ENCODE results near the gene BPIFA2.

Gene BPIFA2

DNA sequence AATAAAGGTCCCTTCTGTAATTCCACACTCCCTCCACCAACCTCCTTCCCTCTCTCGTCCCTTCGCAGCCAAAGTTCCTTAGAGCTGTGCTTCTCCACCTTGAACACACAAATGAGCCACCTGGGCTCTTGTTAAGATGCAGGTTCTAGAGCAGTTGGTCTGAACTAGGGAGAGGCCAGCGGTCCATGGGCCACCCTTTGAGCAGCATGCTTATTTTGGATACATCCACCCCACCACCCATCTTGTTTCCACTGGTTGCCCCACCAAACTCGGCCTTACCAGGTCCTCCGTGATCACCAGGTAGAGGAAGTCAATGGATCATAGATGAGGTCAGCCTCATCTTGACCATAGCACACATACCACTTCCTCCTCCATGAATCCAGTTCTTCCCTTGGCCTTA, 7.3 kb upstream of the BPIFA2 start:
- H3K27ac ChIP-seq = no peak overlapping the region
- TF ChIP-seq, protein P1, sequence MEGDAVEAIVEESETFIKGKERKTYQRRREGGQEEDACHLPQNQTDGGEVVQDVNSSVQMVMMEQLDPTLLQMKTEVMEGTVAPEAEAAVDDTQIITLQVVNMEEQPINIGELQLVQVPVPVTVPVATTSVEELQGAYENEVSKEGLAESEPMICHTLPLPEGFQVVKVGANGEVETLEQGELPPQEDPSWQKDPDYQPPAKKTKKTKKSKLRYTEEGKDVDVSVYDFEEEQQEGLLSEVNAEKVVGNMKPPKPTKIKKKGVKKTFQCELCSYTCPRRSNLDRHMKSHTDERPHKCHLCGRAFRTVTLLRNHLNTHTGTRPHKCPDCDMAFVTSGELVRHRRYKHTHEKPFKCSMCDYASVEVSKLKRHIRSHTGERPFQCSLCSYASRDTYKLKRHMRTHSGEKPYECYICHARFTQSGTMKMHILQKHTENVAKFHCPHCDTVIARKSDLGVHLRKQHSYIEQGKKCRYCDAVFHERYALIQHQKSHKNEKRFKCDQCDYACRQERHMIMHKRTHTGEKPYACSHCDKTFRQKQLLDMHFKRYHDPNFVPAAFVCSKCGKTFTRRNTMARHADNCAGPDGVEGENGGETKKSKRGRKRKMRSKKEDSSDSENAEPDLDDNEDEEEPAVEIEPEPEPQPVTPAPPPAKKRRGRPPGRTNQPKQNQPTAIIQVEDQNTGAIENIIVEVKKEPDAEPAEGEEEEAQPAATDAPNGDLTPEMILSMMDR (conservative IDR thresholded peaks at IDR 0.05) = no peak
- no peak for TF ChIP-seq ZFX (IDR thresholded peaks at IDR 0.05)

DNA sequence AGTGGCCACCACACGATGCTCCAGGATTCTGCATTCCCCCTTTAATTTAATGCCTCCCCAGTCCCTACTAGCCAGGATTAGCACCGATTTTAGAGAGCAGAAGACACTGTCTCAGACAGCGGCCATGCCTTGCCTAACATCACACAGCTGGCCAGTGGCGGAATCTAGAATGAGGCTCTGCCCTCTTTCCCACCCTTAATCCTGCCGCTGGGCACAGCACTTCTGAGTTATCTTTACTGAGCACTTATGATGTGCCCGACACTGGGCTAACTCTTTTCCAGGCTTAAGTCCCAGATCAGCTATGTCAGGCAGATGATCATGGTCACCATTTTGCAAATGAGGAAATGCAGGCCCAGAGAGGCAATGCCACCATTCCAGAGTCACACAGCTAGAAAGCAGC, 5.6 kb upstream of the BPIFA2 start:
- no peak overlapping the region for H3K27ac ChIP-seq
- TF ChIP-seq, protein P1 (conservative IDR thresholded peaks at IDR 0.05) = no peak
- no peak for TF ChIP-seq ZFX (IDR thresholded peaks at IDR 0.05)

DNA sequence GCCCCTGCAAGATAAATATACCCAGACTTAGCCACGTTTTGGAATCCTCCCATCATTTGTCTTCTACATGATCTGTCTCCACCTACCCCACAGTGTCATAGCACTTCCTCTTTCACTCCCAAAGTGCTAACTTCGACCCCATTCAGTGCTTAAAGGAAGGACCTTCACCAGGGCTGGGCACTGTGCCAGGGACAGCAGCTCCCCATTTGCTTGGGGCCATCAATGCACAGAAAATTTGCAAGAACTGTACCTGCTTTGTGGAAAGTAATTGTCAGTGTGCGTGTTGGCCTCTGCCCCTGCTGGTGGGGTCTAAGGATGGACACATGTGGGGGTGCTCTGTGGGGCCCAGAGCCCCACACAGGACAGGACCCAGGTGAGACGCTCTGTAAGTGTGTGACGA, 5.2 kb upstream of the BPIFA2 start:
- TF ChIP-seq, protein P1 (conservative IDR thresholded peaks at IDR 0.05) = no peak
- H3K27ac ChIP-seq = no peak overlapping the region

DNA sequence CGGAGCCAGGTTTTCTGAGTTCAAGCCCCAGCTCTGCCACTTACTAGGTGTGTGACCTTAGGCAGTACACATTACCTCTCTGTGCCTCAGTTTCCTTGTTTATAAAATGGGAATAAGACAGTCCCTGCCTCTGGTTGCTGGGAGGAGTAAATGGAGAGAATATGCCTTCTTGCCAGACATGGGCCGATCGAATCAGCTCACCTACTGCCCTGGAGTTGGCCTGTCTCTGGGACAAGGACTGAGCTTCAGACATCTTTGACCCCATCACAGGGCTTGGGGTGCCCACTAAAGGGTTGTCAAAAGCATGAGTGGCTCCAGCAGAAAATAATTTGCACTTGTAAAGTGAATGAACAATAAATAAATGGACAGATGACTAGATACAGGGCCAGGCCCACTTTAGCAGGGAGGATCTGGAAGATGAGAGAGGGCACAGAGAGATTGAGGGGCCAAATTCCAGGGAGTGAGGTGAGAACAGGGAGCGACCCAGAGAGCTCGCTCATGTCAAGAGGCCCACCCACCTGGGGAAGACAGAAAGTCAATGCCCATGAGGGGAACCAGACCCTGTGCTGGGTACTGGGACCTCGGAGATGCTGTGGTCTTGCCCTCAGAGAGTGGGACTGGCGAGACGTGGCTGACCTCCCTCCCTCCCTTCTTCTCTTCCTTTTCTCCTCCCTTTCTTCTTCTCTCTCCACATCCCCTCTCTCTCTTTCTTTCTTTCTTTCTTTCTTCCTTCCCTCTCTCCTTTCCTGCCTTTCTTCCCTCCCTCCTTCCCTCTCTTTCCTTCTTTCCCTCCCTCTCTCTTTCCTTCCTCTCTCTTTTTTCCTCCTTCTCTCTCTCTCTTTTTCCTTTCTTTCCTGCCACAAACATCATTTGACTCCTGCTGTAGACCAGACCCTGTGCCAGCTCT, 3.9 kb upstream of the BPIFA2 start:
- no peak for TF ChIP-seq ZFX (IDR thresholded peaks at IDR 0.05)
- TF ChIP-seq, protein P1 (conservative IDR thresholded peaks at IDR 0.05) = no peak
- H3K27ac ChIP-seq = no peak overlapping the region

DNA sequence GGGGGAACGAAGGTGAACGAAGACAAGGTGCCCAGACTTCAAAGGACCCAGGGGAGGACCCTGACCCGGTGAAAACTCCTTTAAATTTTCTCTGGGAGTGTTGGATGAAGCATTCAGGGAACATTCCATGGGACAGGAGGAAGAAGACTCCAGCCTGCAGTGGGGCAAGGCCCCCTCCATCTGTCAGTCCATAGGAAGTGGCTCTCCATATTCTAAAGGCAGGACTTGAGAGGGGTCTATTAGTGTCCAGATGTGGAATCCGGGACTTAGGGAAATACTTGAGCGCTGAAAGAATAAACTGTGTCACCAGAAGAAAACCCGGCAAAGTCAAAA, 3.2 kb upstream of the BPIFA2 start:
- TF ChIP-seq, protein P1 (conservative IDR thresholded peaks at IDR 0.05) = no peak
- TF ChIP-seq ZFX (IDR thresholded peaks at IDR 0.05) = no peak
- H3K27ac ChIP-seq = no peak overlapping the region

DNA sequence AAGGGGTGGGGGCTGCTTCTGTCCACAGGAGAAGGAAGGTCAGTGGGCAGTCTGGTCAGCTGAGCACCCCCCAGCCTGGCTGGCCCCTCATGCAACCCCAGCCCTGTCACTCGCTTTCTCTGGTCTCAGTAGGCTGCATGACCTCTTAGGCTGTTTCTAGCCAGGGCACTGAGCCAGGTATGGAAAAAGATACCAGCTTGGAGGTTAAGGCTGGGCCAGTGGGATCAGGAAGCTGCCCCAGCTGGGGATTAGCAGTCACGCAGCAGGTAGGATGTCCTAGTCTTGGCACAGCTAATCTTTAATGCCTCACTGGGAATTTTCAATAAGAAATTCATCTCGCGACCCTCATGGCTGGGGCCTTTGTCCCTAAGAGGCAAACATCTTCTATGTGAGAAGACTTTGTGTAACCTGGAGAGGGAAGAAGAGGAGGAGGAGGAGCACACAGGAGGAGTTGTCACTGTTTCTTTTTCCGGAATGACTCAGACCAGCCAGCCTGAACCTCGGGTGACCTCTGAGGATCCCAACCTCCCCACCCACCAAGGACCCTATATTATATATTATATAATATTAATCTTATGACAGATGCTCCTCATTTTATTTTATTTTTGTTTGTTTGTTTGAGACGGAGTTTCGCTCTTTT, 2.4 kb upstream of the BPIFA2 start:
- TF ChIP-seq, protein P1 (conservative IDR thresholded peaks at IDR 0.05) = no peak
- no peak for TF ChIP-seq ZFX (IDR thresholded peaks at IDR 0.05)
- no peak overlapping the region for H3K27ac ChIP-seq

DNA sequence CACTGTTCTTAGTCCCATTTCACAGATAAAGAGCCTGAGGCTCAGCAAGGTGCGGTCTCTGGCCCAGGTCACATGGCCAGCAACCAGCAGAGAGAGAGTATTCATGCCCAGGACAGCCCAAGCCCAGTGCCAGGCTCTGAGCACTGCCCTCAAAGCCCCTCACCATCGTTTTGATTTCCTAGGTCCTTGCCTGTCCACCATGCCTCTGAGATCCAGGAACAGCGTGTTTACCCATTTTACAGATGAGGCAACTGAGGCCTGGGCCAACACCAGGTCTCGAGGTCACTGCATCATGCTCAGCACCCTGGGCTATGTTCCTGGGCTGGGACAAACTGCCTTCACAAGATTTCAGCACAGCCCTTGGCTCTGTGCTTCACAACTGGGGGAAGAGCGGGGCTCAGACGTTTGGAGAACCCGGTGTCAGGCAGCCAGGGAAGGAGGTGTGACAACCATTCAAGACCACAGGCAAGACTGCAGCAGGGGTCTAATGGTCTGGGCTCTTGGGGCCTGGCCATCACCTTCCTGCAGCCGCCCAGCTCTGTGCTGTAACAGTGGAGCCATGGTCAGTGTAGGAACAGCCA, 1.3 kb upstream of the BPIFA2 start:
- TF ChIP-seq, protein P1 (conservative IDR thresholded peaks at IDR 0.05) = no peak
- no peak for TF ChIP-seq ZFX (IDR thresholded peaks at IDR 0.05)
- no peak overlapping the region for H3K27ac ChIP-seq

Measured in C4-2B (cell line).